NB4 (cell line): Measurements from ENCODE around the gene SLC30A4.

Experiments
- DNase-seq: peaks from one replicate; pipeline ENCODE4 v3.0.0; 2010; ENCODE audit warnings: low read depth
- H3K4me3 ChIP-seq: one replicate; pipeline ENCODE4 v1.5.1; 2011; ENCODE audit warnings: mild to moderate bottlenecking, low read depth, low read length, moderate library complexity
- CTCF ChIP-seq: IDR thresholded peaks from one replicate; pipeline ENCODE4 v1.5.1; 2012; ENCODE audit warnings: low read depth, low read length
- MAX ChIP-seq: IDR thresholded peaks from 2 replicates; pipeline ENCODE4 v1.6.1; 2011; ENCODE audit warnings: low read depth, low read length
- MYC ChIP-seq: IDR thresholded peaks from 2 replicates; pipeline ENCODE4 v1.6.1; 2011; ENCODE audit warnings: low read depth, low read length
- POLR2A ChIP-seq: IDR thresholded peaks from 2 replicates; pipeline ENCODE4 v1.6.1; 2011; ENCODE audit warnings: mild to moderate bottlenecking; ENCODE audit not compliant: insufficient read length; ENCODE audit errors: extremely low read depth

The SLC30A4 gene

GRCh38 chr15:45548753-45549520, 26.4 kb upstream of the SLC30A4 start:
- no peak overlapping the region for H3K4me3 ChIP-seq
- DNase-seq = no peak
- TF ChIP-seq MYC (no peak), MAX (no peak), CTCF (no peak)

- DNase-seq = no peak
- TF ChIP-seq POLR2A (no peak), CTCF (no peak), MYC (no peak), MAX (no peak)
- no peak overlapping the region for H3K4me3 ChIP-seq
Measured at GRCh38 chr15:45546789-45547188, 24.2 kb upstream of the SLC30A4 start.

DNA sequence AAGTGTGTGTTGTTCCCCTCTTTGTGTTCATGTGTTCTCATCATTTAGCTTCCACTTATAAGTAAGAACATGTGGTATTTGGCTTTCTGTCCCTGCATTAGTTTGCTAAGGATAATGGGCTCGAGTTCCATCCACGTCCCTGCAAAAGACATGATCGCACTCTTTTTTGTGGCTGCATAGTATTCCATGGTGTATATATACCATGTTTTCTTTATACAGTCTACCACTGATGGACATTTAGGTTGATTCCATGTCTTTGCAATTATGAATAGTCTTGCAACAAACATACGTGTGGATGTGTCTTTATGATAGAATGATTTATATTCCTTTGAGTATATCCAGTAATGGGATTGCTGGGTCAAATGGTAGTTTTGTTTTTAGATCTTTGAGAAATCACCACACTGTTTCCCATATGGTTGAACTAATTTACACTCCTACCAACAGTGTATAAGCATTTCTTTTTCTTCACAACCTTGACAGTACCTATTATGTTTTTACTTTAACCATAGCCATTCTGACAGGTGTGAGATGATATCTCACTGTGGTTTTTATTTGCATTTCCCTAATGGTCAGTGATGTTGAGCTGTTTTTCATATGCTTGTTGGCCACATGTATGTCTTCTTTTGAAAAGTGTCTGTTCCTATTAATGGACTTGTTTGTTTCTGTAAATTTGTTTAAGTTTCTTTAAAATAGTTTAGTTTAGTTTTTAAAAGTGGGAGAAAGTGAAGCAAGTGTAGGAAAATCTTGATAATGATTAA, 21.9 kb upstream of the SLC30A4 start:
- no peak for DNase-seq
- TF ChIP-seq CTCF (no peak), POLR2A (no peak), MAX (no peak), MYC (no peak)
- H3K4me3 ChIP-seq = no peak overlapping the region

GRCh38 chr15:45543051-45543450, 20.5 kb upstream of the SLC30A4 start:
- H3K4me3 ChIP-seq = no peak overlapping the region
- TF ChIP-seq MYC = no peak
- TF ChIP-seq CTCF = no peak
- TF ChIP-seq MAX = no peak
- no peak for TF ChIP-seq POLR2A
- no peak for DNase-seq

- TF ChIP-seq MYC = no peak
- TF ChIP-seq CTCF = no peak
- no peak for TF ChIP-seq POLR2A
- TF ChIP-seq MAX = no peak
- no peak overlapping the region for H3K4me3 ChIP-seq
- no peak for DNase-seq
Measured at GRCh38 chr15:45540531-45540930, 18.0 kb upstream of the SLC30A4 start.
